ENCODE results near the gene ODC1.

The ODC1 gene

GRCh38 chr2:10417551-10418335, 30.4 kb downstream of the ODC1 start:
- no peak for DNase-seq

DNA sequence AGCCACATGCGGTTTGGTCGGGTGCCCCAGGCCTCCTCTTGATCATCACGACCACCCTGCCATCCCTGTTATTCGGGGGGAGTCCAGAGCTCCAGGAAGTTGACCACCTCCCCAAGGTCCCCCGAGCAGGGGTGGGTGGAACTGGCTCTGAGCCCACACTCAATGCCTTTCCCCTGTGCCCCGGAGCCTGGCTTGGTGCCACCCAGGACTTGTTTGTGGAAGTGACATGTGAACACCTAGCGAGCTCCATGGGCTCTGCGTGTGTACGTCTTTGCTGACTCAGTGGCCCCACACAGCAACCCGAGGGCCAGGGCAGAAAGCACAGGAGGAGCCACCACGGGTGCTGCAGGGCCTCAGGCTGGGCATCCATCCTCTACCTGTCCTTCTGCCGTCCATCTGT, 32.5 kb downstream of the ODC1 start:
- no peak for DNase-seq

DNA sequence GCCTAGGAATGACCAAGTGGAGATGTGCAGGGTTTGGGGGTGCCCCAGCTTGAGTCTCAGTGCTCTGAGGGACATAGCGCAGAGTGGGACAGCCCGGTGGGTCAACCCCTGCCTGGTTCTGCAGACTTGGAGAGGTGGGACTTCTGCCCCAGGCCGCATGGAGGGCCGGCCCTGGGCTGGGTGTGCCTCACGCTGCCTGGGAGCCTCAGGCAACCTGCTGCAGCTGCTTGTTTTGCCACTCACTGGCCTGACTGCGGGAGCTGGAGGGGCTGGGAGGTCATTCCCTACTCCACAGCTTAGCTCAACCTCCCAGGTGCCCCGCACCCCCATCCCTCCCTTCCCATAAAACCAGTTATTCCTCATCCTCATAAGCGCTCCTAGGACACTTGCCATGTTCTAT, 33.1 kb downstream of the ODC1 start:
- DNase-seq, result no peak

- DNase-seq, result no peak
These were observed 33.5 kb downstream of the ODC1 start for GRCh38 chr2:10414591-10414990.

GRCh38 chr2:10413991-10414451, 34.1 kb downstream of the ODC1 start:
- no peak for DNase-seq

GRCh38 chr2:10413503-10413902, 34.6 kb downstream of the ODC1 start:
- no peak for DNase-seq

GRCh38 chr2:10412380-10412779, 35.7 kb downstream of the ODC1 start:
- DNase-seq, result no peak

GRCh38 chr2:10411557-10411956, 36.6 kb downstream of the ODC1 start:
- no peak for DNase-seq

DNA sequence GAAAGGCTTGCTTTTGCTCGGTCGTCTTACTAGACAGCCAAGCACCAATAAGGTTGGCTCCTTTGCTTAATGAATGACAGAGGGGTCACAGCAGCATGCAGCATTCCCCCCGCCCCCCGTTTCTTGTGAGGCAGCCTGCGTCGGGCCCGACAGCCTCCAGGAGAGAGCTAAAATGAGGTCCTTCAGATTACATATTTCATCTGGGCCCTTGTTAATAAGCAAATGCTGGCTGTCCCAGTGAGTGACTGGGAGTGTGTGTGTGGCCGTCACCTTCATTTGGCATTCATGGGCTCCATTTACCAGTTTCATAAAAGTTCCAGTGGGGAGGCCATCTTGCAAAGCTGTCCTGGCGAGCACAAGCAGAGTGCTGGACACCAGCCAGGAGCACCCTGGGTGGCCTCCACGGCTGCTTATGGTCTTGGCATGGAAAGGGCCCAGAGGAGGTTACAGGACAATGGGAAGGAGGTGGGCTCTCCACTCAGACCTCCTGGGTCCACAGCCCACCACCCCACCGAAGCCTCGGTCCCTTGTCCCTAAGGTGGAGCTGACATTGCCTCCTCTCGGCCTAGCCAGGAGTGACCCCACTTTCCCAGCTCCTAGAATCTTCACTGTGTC, 37.2 kb downstream of the ODC1 start:
- no peak for DNase-seq

DNA sequence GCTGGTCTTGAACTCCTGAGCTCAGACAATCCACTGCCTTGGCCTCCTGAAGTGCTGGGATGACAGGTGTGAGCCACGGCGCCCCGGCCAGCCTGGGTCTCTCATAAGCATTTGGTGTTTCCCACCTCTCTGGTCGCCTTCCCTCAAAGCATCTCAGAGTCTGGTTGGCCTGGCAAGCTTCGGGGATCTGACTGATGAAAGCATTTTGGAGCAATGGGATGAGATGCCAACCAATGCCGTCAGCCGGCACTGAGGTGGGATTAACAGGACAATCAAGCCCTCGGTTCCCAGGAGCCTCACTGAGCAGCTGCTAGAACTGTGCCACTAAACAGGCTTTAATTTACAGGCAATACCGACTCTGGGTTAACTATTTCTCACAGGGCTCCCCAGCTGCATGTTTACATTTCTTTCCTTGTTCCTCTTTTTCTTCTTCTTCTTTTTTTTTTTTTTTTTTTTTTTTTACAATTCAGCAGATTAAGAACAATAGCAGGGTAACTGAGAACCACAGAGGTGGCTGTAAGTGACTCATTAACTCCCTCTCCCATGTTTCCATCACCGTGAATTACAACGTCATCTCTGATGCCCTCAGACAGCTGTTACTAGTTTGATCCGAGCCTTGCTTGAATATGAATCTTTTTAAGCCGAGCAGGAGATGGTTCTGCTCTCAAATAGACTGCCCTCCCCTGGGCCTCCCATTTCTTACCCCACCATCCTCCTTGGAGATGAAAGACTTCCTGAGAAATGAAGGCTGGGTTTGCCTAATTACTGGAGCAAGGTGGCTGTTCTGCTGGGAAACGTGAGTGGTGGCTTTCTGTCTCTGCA, 37.9 kb downstream of the ODC1 start:
- DNase-seq, result no peak

GRCh38 chr2:10408649-10409579, 39.2 kb downstream of the ODC1 start:
- DNase-seq, result peak; percentile 77

- DNase-seq, result no peak
These were observed 40.1 kb downstream of the ODC1 start for GRCh38 chr2:10407841-10408648.

DNA sequence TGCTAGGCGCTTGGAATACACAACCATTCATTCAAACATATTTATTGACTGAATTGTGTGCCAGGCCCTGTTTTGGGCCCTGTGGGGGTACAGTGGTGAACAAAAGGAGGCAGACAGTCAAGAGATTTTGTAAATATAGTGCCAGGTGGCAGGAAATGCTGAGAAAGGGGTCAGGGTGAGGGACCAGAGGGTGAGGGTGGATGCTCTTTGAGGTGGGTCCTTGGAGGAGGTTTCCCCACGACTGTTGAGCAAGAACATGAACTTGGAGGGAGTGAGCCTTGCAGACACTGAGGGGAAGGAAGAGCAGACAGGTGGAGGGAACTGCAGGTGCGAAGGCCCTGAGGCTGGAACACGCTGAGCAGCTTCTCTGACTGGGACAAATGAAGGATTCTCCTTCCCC, 40.7 kb downstream of the ODC1 start:
- DNase-seq, result no peak

DNA sequence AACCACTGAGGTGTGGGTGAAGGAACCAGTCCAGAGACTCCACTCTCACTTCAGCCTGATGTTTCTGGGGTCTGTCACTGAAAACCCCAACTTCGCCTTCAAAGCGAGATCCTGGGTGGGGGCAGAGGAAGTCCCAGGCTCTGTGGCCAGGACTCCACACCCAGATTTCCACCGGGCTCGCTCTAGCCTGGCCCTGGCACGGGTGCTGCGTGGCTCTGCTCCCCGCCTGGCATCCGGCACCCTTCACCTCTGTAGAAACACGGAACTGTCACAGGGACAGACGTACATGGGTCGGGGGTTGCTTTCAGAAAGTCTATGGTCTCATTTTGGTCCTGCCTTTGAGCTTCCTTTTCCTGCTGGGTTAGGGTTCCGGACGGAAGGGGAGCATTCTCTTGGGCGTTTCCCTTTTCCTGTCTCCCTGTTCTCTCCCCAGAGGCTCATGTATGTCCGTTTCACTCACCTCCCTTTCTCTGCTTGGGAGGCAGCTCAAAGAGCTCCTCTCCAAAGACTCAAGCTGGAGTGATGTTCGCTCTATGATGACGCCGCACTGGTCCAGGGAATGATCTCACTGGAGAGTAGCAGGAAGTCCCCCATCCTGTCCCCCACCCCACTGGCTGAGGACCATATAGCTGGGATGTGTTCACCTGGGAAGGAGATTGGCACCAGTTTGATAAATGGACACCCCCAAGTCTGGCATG, 41.5 kb downstream of the ODC1 start:
- no peak for DNase-seq

GRCh38 chr2:10406016-10406415, 42.1 kb downstream of the ODC1 start:
- no peak for DNase-seq

GRCh38 chr2:10405448-10405847, 42.7 kb downstream of the ODC1 start:
- DNase-seq, result no peak

DNA sequence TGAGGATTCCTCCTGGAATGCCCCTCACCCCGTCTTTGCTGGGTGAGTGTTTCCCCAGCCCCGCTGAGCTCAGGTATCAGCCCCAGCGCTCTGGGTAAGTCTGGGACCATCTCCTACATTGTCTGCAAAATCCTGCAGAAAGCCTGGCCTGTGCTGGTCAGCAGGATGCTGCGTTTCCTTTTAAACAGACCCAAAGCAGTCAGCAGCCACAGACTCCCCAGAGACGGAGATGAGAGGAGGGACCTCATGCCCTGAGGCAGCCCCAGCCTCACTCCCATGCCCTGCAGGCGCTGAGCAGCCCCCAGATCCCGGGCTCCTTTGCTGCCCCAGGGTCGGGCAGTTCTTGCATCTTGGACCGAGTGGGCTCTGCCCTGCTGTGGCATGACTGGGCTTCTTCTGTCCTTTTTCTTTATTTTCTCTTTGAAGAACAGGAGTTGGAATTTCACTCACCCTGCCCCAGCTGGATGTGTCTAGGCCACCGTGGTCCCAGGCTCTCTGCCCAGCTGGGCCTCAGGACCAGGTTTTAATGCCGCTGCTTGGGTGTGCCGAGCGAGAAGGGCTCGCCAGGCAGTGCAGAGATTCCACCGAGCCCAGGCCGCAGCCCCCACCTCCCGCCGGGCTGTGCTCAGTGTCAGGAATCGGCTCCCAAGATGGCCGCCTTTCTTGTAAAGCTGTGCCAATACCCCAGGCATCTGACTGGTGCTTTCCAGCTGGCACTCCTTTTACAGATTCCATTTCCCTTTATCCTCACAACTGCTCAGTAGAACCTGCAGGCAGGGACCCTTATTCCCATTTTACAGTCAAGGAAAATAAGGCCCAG, 43.6 kb downstream of the ODC1 start:
- DNase-seq, result no peak

DNA sequence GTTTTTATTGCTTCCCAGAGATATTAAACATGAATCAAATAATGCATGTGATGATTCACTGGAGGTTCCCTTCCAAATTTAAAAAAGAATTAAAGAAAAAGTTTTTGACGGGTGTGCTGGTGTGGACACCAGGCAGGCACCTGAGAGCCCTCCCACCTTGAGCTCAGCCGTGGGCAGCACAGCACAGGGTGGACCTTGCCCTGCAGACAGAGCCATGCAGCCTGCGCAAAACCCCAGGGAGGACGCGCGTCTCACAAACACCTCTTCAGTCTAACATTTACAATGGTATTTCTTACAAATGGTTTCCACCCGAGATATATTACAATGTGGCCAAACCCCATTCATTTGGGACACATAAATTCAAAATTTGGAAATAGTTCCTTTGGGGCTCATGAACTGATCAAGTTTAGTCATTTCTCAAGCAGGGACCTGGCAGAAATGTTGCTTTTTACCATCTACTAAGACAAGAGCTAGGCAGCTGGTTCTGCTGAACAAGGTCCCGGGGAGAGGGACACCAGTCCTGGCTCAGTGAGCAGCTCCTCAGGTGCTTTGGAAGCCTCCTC, 45.4 kb downstream of the ODC1 start:
- DNase-seq, result no peak

DNA sequence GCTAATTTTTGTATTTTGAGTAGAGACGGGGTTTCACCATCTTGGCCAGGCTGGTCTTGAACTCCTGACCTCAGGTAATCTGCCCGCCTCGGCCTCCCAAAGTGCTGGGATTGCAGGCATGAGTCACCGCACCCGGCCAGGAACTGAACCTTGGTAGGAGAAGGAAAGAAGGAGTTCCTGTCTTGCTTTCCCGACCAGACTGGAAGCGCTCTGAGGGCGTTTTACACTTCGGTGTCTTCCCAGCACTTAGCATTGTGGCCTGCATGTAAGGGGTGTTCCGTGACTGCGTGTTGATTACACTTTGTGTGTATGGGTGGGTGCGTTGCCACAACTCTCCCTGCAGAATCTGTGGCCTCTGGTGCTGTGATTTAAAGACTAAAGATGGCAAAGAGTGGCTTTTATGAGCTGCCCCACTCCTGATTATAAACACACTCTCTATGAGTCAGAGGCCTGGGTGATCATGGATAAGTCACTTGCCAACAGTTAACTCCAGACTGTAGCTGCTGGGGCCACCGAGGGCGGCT, 46.0 kb downstream of the ODC1 start:
- DNase-seq, result no peak

All from right kidney (tissue), 1 donor.